H9 (cell line): Measurements from ENCODE around the gene MANSC4. TPM values are rescaled to one million over a fixed set of nuclear protein-coding genes. Genes with fewer than 3 reads are reported as not detected.

Source experiments
- DNase-seq: peaks from one replicate; pipeline ENCODE4 v3.0.0-alpha.2; 2017
- H2AFZ ChIP-seq: one replicate; pipeline ENCODE4 v1.6.1; 2013; ENCODE audit warnings: mild to moderate bottlenecking, low read length, control low read depth, moderate library complexity
- H2AK5ac ChIP-seq: 2 replicates; pipeline ENCODE4 v1.6.1; 2013; ENCODE audit warnings: low read length, control low read depth, mixed read lengths; ENCODE audit not compliant: insufficient read length
- H2BK120ac ChIP-seq: one replicate; pipeline ENCODE4 v1.6.1; 2013; ENCODE audit warnings: low read depth, mild to moderate bottlenecking, low read length, control low read depth, inconsistent platforms; ENCODE audit not compliant: poor library complexity, severe bottlenecking
- H2BK12ac ChIP-seq: 2 replicates; pipeline ENCODE4 v1.6.1; 2013; ENCODE audit warnings: low read length, control low read depth, mixed read lengths, low read depth; ENCODE audit not compliant: insufficient read length
- H2BK15ac ChIP-seq: 2 replicates; pipeline ENCODE4 v1.6.1; 2013; ENCODE audit warnings: low read depth, low read length, control low read depth
- H2BK20ac ChIP-seq: one replicate; pipeline ENCODE4 v1.6.1; 2013; ENCODE audit warnings: low read depth, mild to moderate bottlenecking, low read length, control low read depth, inconsistent platforms; ENCODE audit not compliant: poor library complexity, severe bottlenecking
- H2BK5ac ChIP-seq: 2 replicates; pipeline ENCODE4 v1.6.1; 2013; ENCODE audit warnings: low read length, control low read depth, mixed read lengths; ENCODE audit not compliant: insufficient read length
- H3K14ac ChIP-seq: 2 replicates; pipeline ENCODE4 v1.6.1; 2013; ENCODE audit warnings: low read length, control low read depth; ENCODE audit not compliant: insufficient read depth
- H3K18ac ChIP-seq: 2 replicates; pipeline ENCODE4 v1.6.1; 2013; ENCODE audit warnings: low read depth, mild to moderate bottlenecking, mixed read lengths, low read length, control low read depth; ENCODE audit not compliant: insufficient read length
- H3K23ac ChIP-seq: 2 replicates; pipeline ENCODE4 v1.6.1; 2013; ENCODE audit warnings: low read length, control low read depth, mixed read lengths, low read depth; ENCODE audit not compliant: insufficient read length
- H3K23me2 ChIP-seq: 2 replicates; pipeline ENCODE4 v1.6.1; 2013; ENCODE audit warnings: low read depth, mild to moderate bottlenecking, mixed read lengths, low read length, control low read depth; ENCODE audit not compliant: insufficient read length, poor library complexity, severe bottlenecking
- H3K27ac ChIP-seq: 2 replicates; pipeline ENCODE4 v1.5.1; 2013; ENCODE audit warnings: low read length, control low read depth, mixed read lengths, low read depth; ENCODE audit not compliant: insufficient read length
- H3K27me3 ChIP-seq: 2 replicates; pipeline ENCODE4 v1.6.1; 2013; ENCODE audit warnings: low read length, control low read depth, inconsistent platforms; ENCODE audit not compliant: insufficient read depth
- H3K4ac ChIP-seq: 2 replicates; pipeline ENCODE4 v1.6.1; 2013; ENCODE audit warnings: low read depth, mild to moderate bottlenecking, control low read depth, inconsistent platforms, low read length, moderate library complexity
- H3K4me1 ChIP-seq: 2 replicates; pipeline ENCODE4 v1.6.1; 2013; ENCODE audit warnings: low read length, control low read depth, inconsistent platforms; ENCODE audit not compliant: insufficient read depth
- H3K4me2 ChIP-seq: 2 replicates; pipeline ENCODE4 v1.6.1; 2013; ENCODE audit warnings: low read length, control low read depth, mixed read lengths; ENCODE audit not compliant: insufficient read length, insufficient read depth
- H3K56ac ChIP-seq: 2 replicates; pipeline ENCODE4 v1.6.1; 2013; ENCODE audit warnings: low read depth, mild to moderate bottlenecking, mixed read lengths, low read length, control low read depth; ENCODE audit not compliant: insufficient read length
- H3K79me1 ChIP-seq: 2 replicates; pipeline ENCODE4 v1.6.1; 2013; ENCODE audit warnings: low read depth, mild to moderate bottlenecking, moderate library complexity, low read length, control low read depth, inconsistent platforms; ENCODE audit not compliant: insufficient read depth, poor library complexity, severe bottlenecking
- H3K79me2 ChIP-seq: 2 replicates; pipeline ENCODE4 v1.6.1; 2013; ENCODE audit warnings: low read length, control low read depth, inconsistent platforms; ENCODE audit not compliant: insufficient read depth
- H3K9ac ChIP-seq: 2 replicates; pipeline ENCODE4 v1.6.1; 2013; ENCODE audit warnings: low read length, control low read depth, mixed read lengths; ENCODE audit not compliant: insufficient read length; ENCODE audit errors: extremely low read depth
- H3K9me3 ChIP-seq: one replicate; pipeline ENCODE4 v1.6.1; 2013; ENCODE audit warnings: low read depth, low read length, inconsistent platforms; ENCODE audit not compliant: control insufficient read depth
- H3T11ph ChIP-seq: one replicate; pipeline ENCODE4 v1.6.1; 2013; ENCODE audit warnings: mild to moderate bottlenecking, low read length, control low read depth, inconsistent platforms
- H4K20me1 ChIP-seq: one replicate; pipeline ENCODE4 v1.6.1; 2013; ENCODE audit not compliant: control insufficient read depth, insufficient read length, insufficient read depth
- H4K5ac ChIP-seq: 2 replicates; pipeline ENCODE4 v1.6.1; 2013; ENCODE audit warnings: low read depth, mild to moderate bottlenecking, mixed read lengths, low read length, control low read depth; ENCODE audit not compliant: insufficient read length
- H4K8ac ChIP-seq: replicated peaks from 2 replicates; pipeline ENCODE4 v1.6.1; 2013; ENCODE audit warnings: low read length, control low read depth, mixed read lengths, low read depth; ENCODE audit not compliant: insufficient read length
- H4K91ac ChIP-seq: 2 replicates; pipeline ENCODE4 v1.6.1; 2013; ENCODE audit warnings: low read depth, mild to moderate bottlenecking, moderate library complexity, mixed read lengths, low read length, control low read depth; ENCODE audit not compliant: insufficient read length
- H3K27ac Mint-ChIP-seq, 3 experiments: 2 replicates in 2 of 3; 3 replicates in 1 of 3; pipeline ENCODE4 v1.8.0; 2020 to 2021; ENCODE audit warnings: mixed read lengths in 3 of 3, mild to moderate bottlenecking in 1 of 3, moderate library complexity in 1 of 3
- H3K27me3 Mint-ChIP-seq: 2 replicates; pipeline ENCODE4 v1.8.0; 2021; ENCODE audit warnings: low read depth, mild to moderate bottlenecking, moderate library complexity, mixed read lengths
- H3K36me3 Mint-ChIP-seq, 3 experiments: 2 replicates in 2 of 3; 3 replicates in 1 of 3; pipeline ENCODE4 v1.8.0; 2020 to 2021; ENCODE audit warnings: low read depth in 3 of 3, mixed read lengths in 3 of 3; ENCODE audit not compliant: insufficient read depth in 1 of 3
- H3K4me1 Mint-ChIP-seq, 2 experiments: 2 replicates each; pipeline ENCODE4 v1.8.0; 2020; ENCODE audit warnings: mixed read lengths in 2 of 2
- H3K4me3 Mint-ChIP-seq, 2 experiments: 2 replicates in 1 of 2; 3 replicates in 1 of 2; pipeline ENCODE4 v1.8.0; 2020 to 2021; ENCODE audit warnings: mild to moderate bottlenecking in 2 of 2, mixed read lengths in 2 of 2, moderate library complexity in 1 of 2
- H3K9me3 Mint-ChIP-seq, 2 experiments: 2 replicates in 1 of 2; 3 replicates in 1 of 2; pipeline ENCODE4 v1.8.0; 2020; ENCODE audit warnings: mild to moderate bottlenecking in 2 of 2, mixed read lengths in 2 of 2, moderate library complexity in 1 of 2
- WGBS: extraction: QIAGEN DNeasy Blood & Tissue Kit; methylation state at CpG from one replicate; pipeline ENCODE4 v1.1.7; 2013; ENCODE audit warnings: missing lambda C conversion rate, low lambda C conversion rate, mixed read lengths; ENCODE audit not compliant: insufficient read length; ENCODE audit errors: extremely low coverage; 5-methylcytosine and 5-hydroxymethylcytosine counted together
- total RNA-seq: library from RNA; stranded (reverse); gene quantifications from 2 replicates; pipeline ENCODE4 v1.2.1, GENCODE V29; 2021
- TF ChIP-seq, protein P1 (sequence below): fragments of 200-600 bp; sonication (generic); conservative IDR thresholded peaks from 3 replicates; pipeline ENCODE4 v1.8.0; 2021; ENCODE audit warnings: antibody characterized with exemption, mild to moderate bottlenecking

Gene MANSC4
- total RNA-seq, 1 experiment from 2014 or later, result not detected

GRCh38 chr12:27826076-27826475, 46.0 kb upstream of the MANSC4 start:
- H3K9me3 Mint-ChIP-seq, result no peaks in the 10 kb centered on the region
- H4K5ac ChIP-seq, result no peak overlapping the region
- no peaks in the 10 kb centered on the region for H3K27me3 ChIP-seq
- H3K27me3 Mint-ChIP-seq, result peaks cover 1% of the 10 kb centered on the region; the same call in 1 of the 2 replicates
- no peak overlapping the region for H3T11ph ChIP-seq
- no peak overlapping the region for H2AFZ ChIP-seq
- H2BK120ac ChIP-seq, result no peak overlapping the region
- H4K91ac ChIP-seq, result no peak overlapping the region
- H3K27ac ChIP-seq, result no peak overlapping the region
- H3K9ac ChIP-seq, result no peak overlapping the region
- H3K79me2 ChIP-seq, result no peaks in the 10 kb centered on the region
- no peak overlapping the region for H3K18ac ChIP-seq
- no peak overlapping the region for H4K8ac ChIP-seq
- H2AK5ac ChIP-seq, result no peak overlapping the region
- H2BK15ac ChIP-seq, result no peak overlapping the region
- no peaks in the 10 kb centered on the region for H3K9me3 ChIP-seq
- no peaks in the 10 kb centered on the region for H3K23me2 ChIP-seq
- no peaks in the 10 kb centered on the region for H3K4me1 ChIP-seq
- no peak overlapping the region for H3K4me2 ChIP-seq
- no peaks in the 10 kb centered on the region for H3K36me3 Mint-ChIP-seq
- no CpG with 5 or more reads among the region's 1 CpG for WGBS
- H3K23ac ChIP-seq, result no peak overlapping the region
- no peak overlapping the region for H3K4me3 Mint-ChIP-seq
- H4K20me1 ChIP-seq, result no peaks in the 10 kb centered on the region
- H3K4ac ChIP-seq, result no peak overlapping the region
- TF ChIP-seq, protein P1, sequence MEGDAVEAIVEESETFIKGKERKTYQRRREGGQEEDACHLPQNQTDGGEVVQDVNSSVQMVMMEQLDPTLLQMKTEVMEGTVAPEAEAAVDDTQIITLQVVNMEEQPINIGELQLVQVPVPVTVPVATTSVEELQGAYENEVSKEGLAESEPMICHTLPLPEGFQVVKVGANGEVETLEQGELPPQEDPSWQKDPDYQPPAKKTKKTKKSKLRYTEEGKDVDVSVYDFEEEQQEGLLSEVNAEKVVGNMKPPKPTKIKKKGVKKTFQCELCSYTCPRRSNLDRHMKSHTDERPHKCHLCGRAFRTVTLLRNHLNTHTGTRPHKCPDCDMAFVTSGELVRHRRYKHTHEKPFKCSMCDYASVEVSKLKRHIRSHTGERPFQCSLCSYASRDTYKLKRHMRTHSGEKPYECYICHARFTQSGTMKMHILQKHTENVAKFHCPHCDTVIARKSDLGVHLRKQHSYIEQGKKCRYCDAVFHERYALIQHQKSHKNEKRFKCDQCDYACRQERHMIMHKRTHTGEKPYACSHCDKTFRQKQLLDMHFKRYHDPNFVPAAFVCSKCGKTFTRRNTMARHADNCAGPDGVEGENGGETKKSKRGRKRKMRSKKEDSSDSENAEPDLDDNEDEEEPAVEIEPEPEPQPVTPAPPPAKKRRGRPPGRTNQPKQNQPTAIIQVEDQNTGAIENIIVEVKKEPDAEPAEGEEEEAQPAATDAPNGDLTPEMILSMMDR, result no peak
- H3K27ac Mint-ChIP-seq, result no peak overlapping the region
- H3K14ac ChIP-seq, result no peak overlapping the region
- H2BK5ac ChIP-seq, result no peak overlapping the region
- H2BK20ac ChIP-seq, result no peak overlapping the region
- 0 out of 4 replicates have a peak, but pooled peaks cover 0 to 6% of the 10 kb centered on the region in 2 experiments for H3K4me1 Mint-ChIP-seq
- DNase-seq, result no peak
- H3K79me1 ChIP-seq, result no peaks in the 10 kb centered on the region
- no peak overlapping the region for H2BK12ac ChIP-seq
- no peak overlapping the region for H3K56ac ChIP-seq
